Esophagus muscularis mucosa (tissue), 3 donors: ENCODE measurements around the gene METAP2.

Experiments
- CTCF ChIP-seq, 3 experiments: fragments of 200-600 bp in 2 of 3; fragments of 450-650 bp in 1 of 3; sonication (generic) in 2 of 3; IDR thresholded peaks; one replicate each; pipeline ENCODE4 v1.5.1; 2017 to 2019; ENCODE audit warnings: antibody characterized with exemption in 3 of 3, mild to moderate bottlenecking in 2 of 3, moderate library complexity in 1 of 3
- EP300 ChIP-seq: sonication (generic); formaldehyde crosslinking; IDR thresholded peaks from one replicate; pipeline ENCODE4 v1.6.1; 2017; ENCODE audit warnings: antibody characterized with exemption

GRCh38 chr12:95492462-95492861 is 18.5 kb downstream of the METAP2 start:
- TF ChIP-seq CTCF (IDR thresholded peaks at IDR 0.05) (no peak), EP300 (no peak)
